ENCODE data around the gene STXBP6. TPM values are rescaled to one million over a fixed set of nuclear protein-coding genes. Genes with fewer than 3 reads are reported as not detected.
"Not testable (repeated sequence)": the region's sequence is repeated elsewhere in the genome, so short reads cannot be mapped to it uniquely, and the experiment has no call there.

STXBP6 gene
- total RNA-seq, 1 donor from 2014 or later: 0.06 TPM

- no peak for DNase-seq (ENCODE audit: extremely low read depth, low read depth, low spot score)
Measured at GRCh38 chr14:24959791-24960331, 90.1 kb downstream of the STXBP6 start.

GRCh38 chr14:24958271-24958670, 91.7 kb downstream of the STXBP6 start:
- no peak for DNase-seq (ENCODE audit: extremely low read depth, low read depth, low spot score)

GRCh38 chr14:24957814-24958213, 92.1 kb downstream of the STXBP6 start:
- no peak for DNase-seq (ENCODE audit: extremely low read depth, low read depth, low spot score)

GRCh38 chr14:24956104-24956503, 93.8 kb downstream of the STXBP6 start:
- no peak for DNase-seq (ENCODE audit: extremely low read depth, low read depth, low spot score)

GRCh38 chr14:24954700-24955037, 95.3 kb downstream of the STXBP6 start:
- no peak for DNase-seq (ENCODE audit: extremely low read depth, low read depth, low spot score)

- DNase-seq (ENCODE audit: extremely low read depth, low read depth, low spot score): no peak
Measured at GRCh38 chr14:24954037-24954699, 95.8 kb downstream of the STXBP6 start.

- DNase-seq (ENCODE audit: extremely low read depth, low read depth, low spot score): no peak
Measured at GRCh38 chr14:24952851-24953666, 96.9 kb downstream of the STXBP6 start.

- no peak for DNase-seq (ENCODE audit: extremely low read depth, low read depth, low spot score)
Measured at GRCh38 chr14:24948261-24948847, 101.6 kb downstream of the STXBP6 start.

GRCh38 chr14:24947131-24947530, 102.8 kb downstream of the STXBP6 start:
- no peak for DNase-seq (ENCODE audit: extremely low read depth, low read depth, low spot score)

- no peak for DNase-seq (ENCODE audit: extremely low read depth, low read depth, low spot score)
Measured at GRCh38 chr14:24944800-24945199, 105.1 kb downstream of the STXBP6 start.

GRCh38 chr14:24943024-24943423, 106.9 kb downstream of the STXBP6 start:
- no peak for DNase-seq (ENCODE audit: extremely low read depth, low read depth, low spot score)

- DNase-seq (ENCODE audit: extremely low read depth, low read depth, low spot score): no peak
Measured at GRCh38 chr14:24941719-24942118, 108.2 kb downstream of the STXBP6 start.

- no peak for DNase-seq (ENCODE audit: extremely low read depth, low read depth, low spot score)
Measured at GRCh38 chr14:24940213-24940783, 109.6 kb downstream of the STXBP6 start.

- no peak for DNase-seq (ENCODE audit: extremely low read depth, low read depth, low spot score)
Measured at GRCh38 chr14:24938593-24938992, 111.4 kb downstream of the STXBP6 start.

GRCh38 chr14:24937300-24937699, 112.6 kb downstream of the STXBP6 start:
- DNase-seq (ENCODE audit: extremely low read depth, low read depth, low spot score): no peak

- not testable (repeated sequence) for DNase-seq (ENCODE audit: extremely low read depth, low read depth, low spot score)
Measured at GRCh38 chr14:24936773-24937172, 113.2 kb downstream of the STXBP6 start.

- DNase-seq (ENCODE audit: extremely low read depth, low read depth, low spot score): no peak
Measured at GRCh38 chr14:24935796-24936195, 114.2 kb downstream of the STXBP6 start.

GRCh38 chr14:24928386-24928900, 121.5 kb downstream of the STXBP6 start:
- DNase-seq (ENCODE audit: extremely low read depth, low read depth, low spot score): no peak

GRCh38 chr14:24927809-24928208, 122.1 kb downstream of the STXBP6 start:
- no peak for DNase-seq (ENCODE audit: extremely low read depth, low read depth, low spot score)

- no peak for DNase-seq (ENCODE audit: extremely low read depth, low read depth, low spot score)
Measured at GRCh38 chr14:24925771-24926374, 124.1 kb downstream of the STXBP6 start.

GRCh38 chr14:24924544-24924943, 125.4 kb downstream of the STXBP6 start:
- no peak for DNase-seq (ENCODE audit: extremely low read depth, low read depth, low spot score)
